Keratinocyte (primary cell): Measurements from ENCODE around the gene DCTN5. TPM values are rescaled to one million over a fixed set of nuclear protein-coding genes. Genes with fewer than 3 reads are reported as not detected.

ENCODE experiments used
- DNase-seq: peaks from one replicate; pipeline ENCODE4 v3.0.0-alpha.2; 2011; ENCODE audit warnings: low read depth, missing footprints, low spot score
- FAIRE-seq: peaks from 2 replicates; lab custom pipeline; 2011; peaks lifted over from hg19 to GRCh38; lab: Jason Lieb, UNC
- H2AFZ ChIP-seq: 2 replicates; pipeline ENCODE4 v1.6.0; 2012; ENCODE audit warnings: low read length, control low read depth, inconsistent platforms; ENCODE audit not compliant: control insufficient read depth
- H3K27ac ChIP-seq: 2 replicates; pipeline ENCODE4 v1.5.1; 2011; ENCODE audit warnings: low read length; ENCODE audit not compliant: control insufficient read depth, insufficient read depth
- H3K27me3 ChIP-seq: 3 replicates; pipeline ENCODE4 v1.6.0; 2011; ENCODE audit warnings: low read length; ENCODE audit not compliant: control insufficient read depth, insufficient read depth; ENCODE audit errors: extremely low read depth
- H3K36me3 ChIP-seq, 2 experiments: 2 replicates in 1 of 2; 3 replicates in 1 of 2; pipeline ENCODE4 v1.5.1; 2011; ENCODE audit warnings: low read length in 2 of 2, mild to moderate bottlenecking in 1 of 2; ENCODE audit not compliant: control insufficient read depth in 2 of 2, insufficient read depth in 2 of 2; ENCODE audit errors: extremely low read depth in 1 of 2
- H3K4me1 ChIP-seq: 3 replicates; pipeline ENCODE4 v1.5.1; 2011; ENCODE audit warnings: low read length; ENCODE audit not compliant: control insufficient read depth, insufficient read depth; ENCODE audit errors: extremely low read depth
- H3K4me2 ChIP-seq: 3 replicates; pipeline ENCODE4 v1.6.0; 2011; ENCODE audit warnings: low read depth, low read length; ENCODE audit not compliant: control insufficient read depth, insufficient read depth; ENCODE audit errors: extremely low read depth
- H3K4me3 ChIP-seq, 3 experiments: fragments of 200-600 bp in 1 of 3; sonication (generic) in 1 of 3; 2 replicates in 2 of 3; 3 replicates in 1 of 3; pipeline ENCODE4 v1.5.1; 2011 to 2016; ENCODE audit warnings: low read length in 3 of 3, mild to moderate bottlenecking in 3 of 3, control low read depth in 2 of 3, inconsistent platforms in 1 of 3, low read depth in 1 of 3, mixed read lengths in 1 of 3, mixed run types in 1 of 3, moderate library complexity in 1 of 3; ENCODE audit not compliant: control insufficient read depth in 2 of 3, insufficient read depth in 2 of 3; ENCODE audit errors: extremely low read depth in 1 of 3
- H3K79me2 ChIP-seq: 2 replicates; pipeline ENCODE4 v1.6.0; 2012; ENCODE audit warnings: low read length; ENCODE audit not compliant: control insufficient read depth, insufficient read depth
- H3K9ac ChIP-seq: 3 replicates; pipeline ENCODE4 v1.6.0; 2011; ENCODE audit warnings: low read length; ENCODE audit not compliant: control insufficient read depth, insufficient read depth; ENCODE audit errors: extremely low read depth
- H3K9me1 ChIP-seq: 3 replicates; pipeline ENCODE4 v1.6.0; 2011; ENCODE audit warnings: low read length; ENCODE audit not compliant: control insufficient read depth, insufficient read depth; ENCODE audit errors: extremely low read depth
- H3K9me3 ChIP-seq: 2 replicates; pipeline ENCODE4 v1.5.1; 2012; ENCODE audit warnings: low read depth, low read length; ENCODE audit not compliant: control insufficient read depth
- H4K20me1 ChIP-seq: 3 replicates; pipeline ENCODE4 v1.6.0; 2011; ENCODE audit warnings: low read length; ENCODE audit not compliant: control insufficient read depth, insufficient read depth; ENCODE audit errors: extremely low read depth
- EZH2 ChIP-seq: IDR thresholded peaks from one replicate; pipeline ENCODE4 v1.6.1; 2012; ENCODE audit warnings: inconsistent platforms, mild to moderate bottlenecking, low read length, moderate library complexity
- dilution Hi-C: fragments of 300-500 bp; cut with MboI; formaldehyde crosslinking; loops from one replicate; pipeline ENCODE4 v1.7.0; 2020; ENCODE audit warnings: low sequenced_read_pairs; ENCODE audit not compliant: extremely low pct_ligation_motif_present
- polyA plus RNA-seq, 5 experiments: library from polyadenylated mRNA; depleted of rRNA in 3 of 5; stranded (reverse) in 3 of 5; stranded (forward) in 1 of 5; unstranded in 1 of 5; fragments of >200 nt; gene quantifications; 1 replicate in 1 of 5; 2 replicates in 3 of 5; 3 replicates in 1 of 5; pipeline versions ENCODE4 v1.2.1 to v1.2.3, GENCODE V29; 2011 to 2012; ENCODE audit warnings: missing spikeins in 2 of 5, low read depth in 1 of 5, low replicate concordance in 1 of 5
- TF ChIP-seq, protein P1 (sequence below), 3 experiments: IDR thresholded peaks in 1 of 3; conservative IDR thresholded peaks in 1 of 3; optimal IDR thresholded peaks in 1 of 3; 2 replicates in 2 of 3; 3 replicates in 1 of 3; pipeline versions ENCODE3 to v1.5.1; 2011; ENCODE audit warnings: low read length in 3 of 3, mild to moderate bottlenecking in 3 of 3, moderate library complexity in 2 of 3, control low read depth in 1 of 3, inconsistent platforms in 1 of 3; ENCODE audit not compliant: insufficient read depth in 2 of 3; ENCODE audit errors: extremely low read depth in 1 of 3

DCTN5 gene
- polyA plus RNA-seq, 1 donor (not counting 4 experiments of a cell fraction or from before 2014, with no cell fraction given), result 105 TPM

- peaks cover 25 to 37% of the 10 kb centered on the region in 2 experiments for H3K36me3 ChIP-seq
- FAIRE-seq, result no peak
- dilution Hi-C loops, result no loop called here
- no peak overlapping the region for H3K27ac ChIP-seq
- no peak overlapping the region for H3K4me3 ChIP-seq
- no peak overlapping the region for H2AFZ ChIP-seq
- no peaks in the 10 kb centered on the region for H4K20me1 ChIP-seq
- H3K9me1 ChIP-seq, result peaks cover 6% of the 10 kb centered on the region
- H3K9me3 ChIP-seq, result no peaks in the 10 kb centered on the region
- peaks cover 16% of the 10 kb centered on the region for H3K4me1 ChIP-seq
- no peaks in the 10 kb centered on the region for H3K79me2 ChIP-seq
- H3K9ac ChIP-seq, result no peak overlapping the region
- no peak overlapping the region for H3K4me2 ChIP-seq
- H3K27me3 ChIP-seq, result no peaks in the 10 kb centered on the region
- no peak for DNase-seq
- TF ChIP-seq, protein P1, sequence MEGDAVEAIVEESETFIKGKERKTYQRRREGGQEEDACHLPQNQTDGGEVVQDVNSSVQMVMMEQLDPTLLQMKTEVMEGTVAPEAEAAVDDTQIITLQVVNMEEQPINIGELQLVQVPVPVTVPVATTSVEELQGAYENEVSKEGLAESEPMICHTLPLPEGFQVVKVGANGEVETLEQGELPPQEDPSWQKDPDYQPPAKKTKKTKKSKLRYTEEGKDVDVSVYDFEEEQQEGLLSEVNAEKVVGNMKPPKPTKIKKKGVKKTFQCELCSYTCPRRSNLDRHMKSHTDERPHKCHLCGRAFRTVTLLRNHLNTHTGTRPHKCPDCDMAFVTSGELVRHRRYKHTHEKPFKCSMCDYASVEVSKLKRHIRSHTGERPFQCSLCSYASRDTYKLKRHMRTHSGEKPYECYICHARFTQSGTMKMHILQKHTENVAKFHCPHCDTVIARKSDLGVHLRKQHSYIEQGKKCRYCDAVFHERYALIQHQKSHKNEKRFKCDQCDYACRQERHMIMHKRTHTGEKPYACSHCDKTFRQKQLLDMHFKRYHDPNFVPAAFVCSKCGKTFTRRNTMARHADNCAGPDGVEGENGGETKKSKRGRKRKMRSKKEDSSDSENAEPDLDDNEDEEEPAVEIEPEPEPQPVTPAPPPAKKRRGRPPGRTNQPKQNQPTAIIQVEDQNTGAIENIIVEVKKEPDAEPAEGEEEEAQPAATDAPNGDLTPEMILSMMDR (optimal IDR thresholded peaks at IDR 0.05 in 1 of 3, IDR thresholded peaks at IDR 0.05 in 1 of 3, conservative IDR thresholded peaks at IDR 0.05 in 1 of 3; ENCODE audit: extremely low read depth in 1 of 3, insufficient read depth in 2 of 3, low read length in 3 of 3), result no peak
- no peak for TF ChIP-seq EZH2
These were observed 26.0 kb downstream of the DCTN5 start for GRCh38 chr16:23667355-23667659.

GRCh38 chr16:23668225-23668624, 27.0 kb downstream of the DCTN5 start:
- H3K9ac ChIP-seq, result no peak overlapping the region
- no peaks in the 10 kb centered on the region for H3K9me3 ChIP-seq
- no peaks in the 10 kb centered on the region for H3K79me2 ChIP-seq
- H2AFZ ChIP-seq, result no peak overlapping the region
- peaks cover 6% of the 10 kb centered on the region for H3K9me1 ChIP-seq
- TF ChIP-seq, protein P1 (optimal IDR thresholded peaks at IDR 0.05 in 1 of 3, IDR thresholded peaks at IDR 0.05 in 1 of 3, conservative IDR thresholded peaks at IDR 0.05 in 1 of 3; ENCODE audit: extremely low read depth in 1 of 3, insufficient read depth in 2 of 3, low read length in 3 of 3), result no peak
- no peak for TF ChIP-seq EZH2
- H3K36me3 ChIP-seq, result peaks cover 26 to 39% of the 10 kb centered on the region in 2 experiments
- DNase-seq (no peak), FAIRE-seq (no peak)
- no peak overlapping the region for H3K27ac ChIP-seq
- no peaks in the 10 kb centered on the region for H3K27me3 ChIP-seq
- H4K20me1 ChIP-seq, result no peaks in the 10 kb centered on the region
- no peak overlapping the region for H3K4me2 ChIP-seq
- no peak overlapping the region for H3K4me3 ChIP-seq
- peaks cover 16% of the 10 kb centered on the region for H3K4me1 ChIP-seq
- dilution Hi-C loops, result no loop called here
